Measurements from ENCODE around the gene ALDH1L2. TPM values are rescaled to one million over a fixed set of nuclear protein-coding genes. Genes with fewer than 3 reads are reported as not detected.
"Not testable (repeated sequence)": the region's sequence is repeated elsewhere in the genome, so short reads cannot be mapped to it uniquely, and the experiment has no call there.

Gene ALDH1L2
- total RNA-seq, 2 donors from 2014 or later, result 1.3 to 2.2 TPM

DNA sequence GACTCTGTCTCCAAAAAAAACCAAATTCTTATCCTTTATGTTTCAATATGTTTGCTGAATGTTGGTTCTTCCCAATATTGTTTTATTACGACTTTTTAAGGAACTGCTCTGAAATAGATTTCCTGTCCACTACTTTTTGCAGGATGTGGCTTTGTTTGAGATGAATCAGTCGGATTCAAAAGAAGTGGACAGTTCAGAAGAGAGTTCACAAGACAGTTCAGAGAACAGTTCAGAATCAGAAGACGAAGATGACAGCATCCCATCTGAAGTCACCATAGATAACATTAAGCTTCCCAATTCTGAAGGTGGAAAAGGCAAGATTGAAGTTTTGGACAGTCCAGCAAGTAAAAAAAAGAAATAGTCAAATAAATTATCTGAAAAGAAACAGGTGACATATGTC, 89.9 kb downstream of the ALDH1L2 start:
- no peaks in the 10 kb centered on the region for H3K9me3 ChIP-seq
- no peak for DNase-seq
- peaks cover 3% of the 10 kb centered on the region for H3K4me1 ChIP-seq
- TF ChIP-seq, protein P1, sequence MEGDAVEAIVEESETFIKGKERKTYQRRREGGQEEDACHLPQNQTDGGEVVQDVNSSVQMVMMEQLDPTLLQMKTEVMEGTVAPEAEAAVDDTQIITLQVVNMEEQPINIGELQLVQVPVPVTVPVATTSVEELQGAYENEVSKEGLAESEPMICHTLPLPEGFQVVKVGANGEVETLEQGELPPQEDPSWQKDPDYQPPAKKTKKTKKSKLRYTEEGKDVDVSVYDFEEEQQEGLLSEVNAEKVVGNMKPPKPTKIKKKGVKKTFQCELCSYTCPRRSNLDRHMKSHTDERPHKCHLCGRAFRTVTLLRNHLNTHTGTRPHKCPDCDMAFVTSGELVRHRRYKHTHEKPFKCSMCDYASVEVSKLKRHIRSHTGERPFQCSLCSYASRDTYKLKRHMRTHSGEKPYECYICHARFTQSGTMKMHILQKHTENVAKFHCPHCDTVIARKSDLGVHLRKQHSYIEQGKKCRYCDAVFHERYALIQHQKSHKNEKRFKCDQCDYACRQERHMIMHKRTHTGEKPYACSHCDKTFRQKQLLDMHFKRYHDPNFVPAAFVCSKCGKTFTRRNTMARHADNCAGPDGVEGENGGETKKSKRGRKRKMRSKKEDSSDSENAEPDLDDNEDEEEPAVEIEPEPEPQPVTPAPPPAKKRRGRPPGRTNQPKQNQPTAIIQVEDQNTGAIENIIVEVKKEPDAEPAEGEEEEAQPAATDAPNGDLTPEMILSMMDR (IDR thresholded peaks at IDR 0.05), result no peak
- H3K27ac ChIP-seq, result no peak overlapping the region
- H3K36me3 ChIP-seq, result no peaks in the 10 kb centered on the region
- H3K27me3 ChIP-seq, result no peaks in the 10 kb centered on the region
- intact Hi-C loops (cut with DNase I), result no loop called here
- H3K4me3 ChIP-seq, result no peak overlapping the region
- no peak overlapping the region for H3K9ac ChIP-seq (ENCODE audit: low read depth in 2 of 2, low read length in 2 of 2)

DNA sequence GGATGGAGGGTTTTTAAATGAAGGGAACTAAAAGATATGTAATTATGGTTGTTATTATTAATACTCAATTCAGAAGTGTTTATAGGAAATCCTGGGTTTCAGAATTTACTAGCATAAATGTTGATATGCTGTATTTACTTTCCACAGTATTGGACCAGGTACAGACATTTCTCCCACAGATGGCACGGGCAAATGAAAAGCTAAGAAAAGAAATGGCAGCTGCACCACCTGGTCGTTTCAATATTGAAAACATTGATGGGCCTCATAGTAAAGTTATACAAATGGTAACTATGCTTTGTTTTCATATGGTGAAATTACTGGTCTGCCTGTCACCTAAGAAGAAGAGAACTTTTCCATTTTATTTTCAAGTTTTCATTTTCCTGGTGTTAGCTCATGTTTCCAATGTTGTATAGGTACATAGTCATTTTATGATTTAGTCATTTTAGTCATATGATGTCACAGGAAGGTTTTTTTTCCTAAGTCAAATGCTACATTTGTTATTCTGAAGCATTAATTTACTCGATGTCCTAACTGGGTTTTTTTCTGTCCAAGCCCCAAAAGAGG, 92.6 kb downstream of the ALDH1L2 start:
- Histone ChIP-seq H3K4me3 (no peak overlapping the region), H3K4me1 (peaks cover 3% of the 10 kb centered on the region), H3K27me3 (no peaks in the 10 kb centered on the region), H3K9me3 (no peaks in the 10 kb centered on the region), H3K9ac (ENCODE audit: low read depth in 2 of 2, low read length in 2 of 2) (no peak overlapping the region), H3K36me3 (no peaks in the 10 kb centered on the region), H3K27ac (no peak overlapping the region)
- TF ChIP-seq, protein P1 (IDR thresholded peaks at IDR 0.05), result no peak
- intact Hi-C loops (cut with DNase I), result no loop called here
- no peak for DNase-seq

- DNase-seq, result no peak
- Histone ChIP-seq H3K9ac (ENCODE audit: low read depth in 2 of 2, low read length in 2 of 2) (no peak overlapping the region), H3K27ac (no peak overlapping the region), H3K4me1 (peaks cover 3% of the 10 kb centered on the region), H3K36me3 (no peaks in the 10 kb centered on the region), H3K27me3 (no peaks in the 10 kb centered on the region), H3K4me3 (no peak overlapping the region), H3K9me3 (no peaks in the 10 kb centered on the region)
- intact Hi-C loops (cut with DNase I), result no loop called here
- TF ChIP-seq, protein P1 (IDR thresholded peaks at IDR 0.05), result no peak
Observed at GRCh38 chr12:104990950-104991349, 93.3 kb downstream of the ALDH1L2 start.

DNA sequence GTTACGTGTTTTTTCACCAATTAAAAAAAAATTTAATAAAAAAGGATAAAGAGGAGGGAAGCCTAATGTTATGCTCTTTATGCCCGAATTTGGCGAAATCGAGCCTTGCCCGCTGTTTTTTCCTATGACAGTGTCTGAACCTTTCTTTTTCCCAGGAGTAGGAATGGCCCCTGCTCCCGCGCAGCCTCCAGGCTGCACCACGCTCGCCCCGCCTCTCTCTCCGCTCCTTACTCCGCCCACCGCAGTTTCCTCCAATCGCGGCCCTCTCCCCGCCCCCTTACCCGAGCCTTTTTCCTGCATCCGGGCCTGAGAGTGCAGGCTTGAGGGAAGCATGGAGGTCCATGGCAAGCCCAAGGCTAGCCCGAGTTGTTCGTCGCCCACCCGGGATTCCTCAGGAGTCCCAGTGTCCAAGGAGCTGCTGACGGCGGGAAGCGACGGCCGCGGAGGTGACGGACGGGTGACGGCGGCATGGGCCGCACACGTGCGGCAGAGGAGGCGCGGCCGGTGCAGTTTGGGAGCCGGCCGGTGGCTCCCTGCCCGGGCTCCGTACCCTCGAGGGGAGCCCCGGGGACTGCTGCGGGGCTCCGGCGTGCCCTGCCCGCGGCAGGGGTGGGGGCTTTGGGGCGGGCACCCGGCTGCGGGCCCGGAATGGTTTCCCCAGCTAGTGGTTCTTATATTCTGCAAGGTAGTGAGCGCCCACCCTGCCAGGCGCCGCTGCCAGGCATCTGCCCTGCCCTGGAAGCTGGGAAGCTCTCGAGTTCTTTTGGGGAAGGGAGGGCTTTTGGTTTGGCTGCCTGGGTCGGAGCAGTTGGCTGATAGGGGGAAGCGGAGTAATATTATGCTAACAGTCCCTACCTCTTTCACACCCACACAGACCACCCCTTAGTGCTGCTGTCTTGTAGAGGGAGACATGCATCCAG, 98.0 kb downstream of the ALDH1L2 start, which contains the start of gene NOPCHAP1:
Gene NOPCHAP1, plus strand, starts transcription at position 295 of the 920 bp plus-strand sequence. Its CDS starts 37 bp downstream, at position 332.
- Histone ChIP-seq H3K4me1 (peaks cover 3% of the 10 kb centered on the region), H3K4me3 (peak within 1 kb of the TSS; percentile 97), H3K9ac (ENCODE audit: low read depth in 2 of 2, low read length in 2 of 2) (peak within 1 kb of the TSS; percentile 41 to 73), H3K36me3 (no peaks in the 10 kb centered on the region), H3K9me3 (no peaks in the 10 kb centered on the region), H3K27me3 (no peaks in the 10 kb centered on the region), H3K27ac (peak within 1 kb of the TSS; percentile 64)
- DNase-seq, result peak; percentile 97
- TF ChIP-seq, protein P1 (IDR thresholded peaks at IDR 0.05), result no peak
- intact Hi-C loops (cut with DNase I), result no loop called here

DNA sequence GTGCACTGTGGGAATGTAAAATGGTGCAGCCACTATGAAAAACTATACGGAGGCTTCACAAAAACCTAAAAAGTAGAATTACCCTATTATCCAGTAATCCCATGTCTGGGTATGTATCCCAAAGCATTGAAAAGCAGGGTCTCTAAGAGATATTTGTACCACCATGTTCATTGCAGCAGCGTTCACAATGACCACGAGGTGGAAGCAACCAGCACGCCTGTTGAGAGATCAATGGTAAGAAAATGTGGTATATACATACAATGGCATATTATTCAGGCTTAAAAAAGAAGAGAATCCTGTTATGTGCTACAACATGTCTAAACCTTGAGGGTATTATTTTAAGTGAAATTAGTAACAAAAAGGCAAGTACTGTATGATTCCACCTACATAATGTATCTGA, 99.1 kb downstream of the ALDH1L2 start:
- intact Hi-C loops (cut with DNase I), result no loop called here
- DNase-seq, result no peak
- H3K4me3 ChIP-seq, result no peak overlapping the region
- H3K36me3 ChIP-seq, result no peaks in the 10 kb centered on the region
- H3K27me3 ChIP-seq, result no peaks in the 10 kb centered on the region
- H3K4me1 ChIP-seq, result peaks cover 3% of the 10 kb centered on the region
- no peaks in the 10 kb centered on the region for H3K9me3 ChIP-seq
- no peak overlapping the region for H3K27ac ChIP-seq
- TF ChIP-seq, protein P1 (IDR thresholded peaks at IDR 0.05), result no peak
- H3K9ac ChIP-seq (ENCODE audit: low read depth in 2 of 2, low read length in 2 of 2), result no peak overlapping the region

DNA sequence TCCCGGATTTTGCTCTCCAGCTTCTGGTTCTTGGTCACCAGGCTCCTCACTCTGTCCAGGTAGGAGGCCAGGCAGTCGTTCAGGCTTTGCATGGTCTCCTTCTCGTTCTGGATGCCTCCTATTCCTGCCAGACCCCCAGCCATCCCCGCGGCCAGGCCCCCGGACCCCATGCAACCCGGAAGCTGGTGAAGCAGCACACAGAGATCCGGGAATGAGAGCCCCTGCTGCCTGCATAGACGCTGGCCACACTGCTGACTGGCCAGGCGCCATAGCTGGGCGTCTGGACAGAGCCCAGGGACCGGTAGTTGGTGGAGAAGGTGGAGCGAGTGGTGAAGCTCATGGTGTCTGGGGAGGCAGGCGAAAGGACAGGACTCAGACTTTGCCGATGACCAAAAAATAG, 106.6 kb downstream of the ALDH1L2 start:
- DNase-seq; H3K4me3 ChIP-seq; H3K27me3 ChIP-seq; intact Hi-C loops (cut with DNase I); H3K9me3 ChIP-seq; H3K36me3 ChIP-seq; H3K27ac ChIP-seq; H3K9ac ChIP-seq (ENCODE audit: low read depth in 2 of 2, low read length in 2 of 2); H3K4me1 ChIP-seq: not testable (repeated sequence)

Data from colonic mucosa (tissue), 4 donors.